Measurements from ENCODE around the gene DDX42. TPM values are rescaled to one million over a fixed set of nuclear protein-coding genes. Genes with fewer than 3 reads are reported as not detected.

DDX42 gene
- total RNA-seq, 1 experiment from 2014 or later: 128 TPM

DNA sequence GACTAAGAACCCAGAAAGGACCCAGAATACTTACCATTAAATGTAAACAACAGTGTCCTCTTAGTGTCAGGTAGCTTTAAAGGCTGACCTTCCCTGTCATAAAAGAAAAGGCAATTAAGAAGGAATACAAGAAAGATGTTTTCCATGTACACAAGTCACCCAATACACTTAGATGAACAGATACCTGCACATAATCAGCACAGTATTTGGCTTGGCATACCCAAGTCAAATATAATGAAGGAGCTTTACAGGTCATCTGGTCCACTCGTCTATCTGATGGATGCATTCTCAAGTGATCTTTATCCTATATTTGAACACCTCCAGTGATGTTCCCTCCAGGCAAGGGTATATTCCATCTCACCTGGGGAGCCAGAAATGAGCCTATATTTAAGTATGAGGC lies 21.3 kb upstream of the DDX42 start:
- DNase-seq (ENCODE audit: low spot score) (no peak), ATAC-seq (no peak)
- CTCF ChIA-PET: interaction anchor here (0.6 kb wide), 1 partner anchor 151 kb away, joined by 4 read pairs; no protein-coding TSS in a partner anchor
- TF ChIP-seq ZNF425 (CRISPR knock-in tag; conservative IDR thresholded peaks at IDR 0.05) (no peak), NR3C1 (CRISPR knock-in tag; conservative IDR thresholded peaks at IDR 0.05; ENCODE audit: low read depth) (no peak), RELA (CRISPR knock-in tag; IDR thresholded peaks at IDR 0.05; ENCODE audit: borderline replicate concordance) (no peak), RORB (CRISPR knock-in tag; IDR thresholded peaks at IDR 0.05) (no peak), ZNF396 (CRISPR knock-in tag; IDR thresholded peaks at IDR 0.05; ENCODE audit: borderline replicate concordance) (no peak), FOXK1 (CRISPR knock-in tag; IDR thresholded peaks at IDR 0.05) (no peak), SP1 (CRISPR knock-in tag; conservative IDR thresholded peaks at IDR 0.05) (no peak), FOXP1 (CRISPR knock-in tag; IDR thresholded peaks at IDR 0.05; ENCODE audit: borderline replicate concordance) (no peak), ETV6 (CRISPR knock-in tag; IDR thresholded peaks at IDR 0.05) (no peak), ZNF671 (CRISPR knock-in tag; IDR thresholded peaks at IDR 0.05) (no peak), MLX (CRISPR knock-in tag; IDR thresholded peaks at IDR 0.05) (no peak)
- TF ChIP-seq, protein P1, sequence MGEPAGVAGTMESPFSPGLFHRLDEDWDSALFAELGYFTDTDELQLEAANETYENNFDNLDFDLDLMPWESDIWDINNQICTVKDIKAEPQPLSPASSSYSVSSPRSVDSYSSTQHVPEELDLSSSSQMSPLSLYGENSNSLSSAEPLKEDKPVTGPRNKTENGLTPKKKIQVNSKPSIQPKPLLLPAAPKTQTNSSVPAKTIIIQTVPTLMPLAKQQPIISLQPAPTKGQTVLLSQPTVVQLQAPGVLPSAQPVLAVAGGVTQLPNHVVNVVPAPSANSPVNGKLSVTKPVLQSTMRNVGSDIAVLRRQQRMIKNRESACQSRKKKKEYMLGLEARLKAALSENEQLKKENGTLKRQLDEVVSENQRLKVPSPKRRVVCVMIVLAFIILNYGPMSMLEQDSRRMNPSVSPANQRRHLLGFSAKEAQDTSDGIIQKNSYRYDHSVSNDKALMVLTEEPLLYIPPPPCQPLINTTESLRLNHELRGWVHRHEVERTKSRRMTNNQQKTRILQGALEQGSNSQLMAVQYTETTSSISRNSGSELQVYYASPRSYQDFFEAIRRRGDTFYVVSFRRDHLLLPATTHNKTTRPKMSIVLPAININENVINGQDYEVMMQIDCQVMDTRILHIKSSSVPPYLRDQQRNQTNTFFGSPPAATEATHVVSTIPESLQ (CRISPR knock-in tag; IDR thresholded peaks at IDR 0.05): no peak
- TF ChIP-seq, protein P2, sequence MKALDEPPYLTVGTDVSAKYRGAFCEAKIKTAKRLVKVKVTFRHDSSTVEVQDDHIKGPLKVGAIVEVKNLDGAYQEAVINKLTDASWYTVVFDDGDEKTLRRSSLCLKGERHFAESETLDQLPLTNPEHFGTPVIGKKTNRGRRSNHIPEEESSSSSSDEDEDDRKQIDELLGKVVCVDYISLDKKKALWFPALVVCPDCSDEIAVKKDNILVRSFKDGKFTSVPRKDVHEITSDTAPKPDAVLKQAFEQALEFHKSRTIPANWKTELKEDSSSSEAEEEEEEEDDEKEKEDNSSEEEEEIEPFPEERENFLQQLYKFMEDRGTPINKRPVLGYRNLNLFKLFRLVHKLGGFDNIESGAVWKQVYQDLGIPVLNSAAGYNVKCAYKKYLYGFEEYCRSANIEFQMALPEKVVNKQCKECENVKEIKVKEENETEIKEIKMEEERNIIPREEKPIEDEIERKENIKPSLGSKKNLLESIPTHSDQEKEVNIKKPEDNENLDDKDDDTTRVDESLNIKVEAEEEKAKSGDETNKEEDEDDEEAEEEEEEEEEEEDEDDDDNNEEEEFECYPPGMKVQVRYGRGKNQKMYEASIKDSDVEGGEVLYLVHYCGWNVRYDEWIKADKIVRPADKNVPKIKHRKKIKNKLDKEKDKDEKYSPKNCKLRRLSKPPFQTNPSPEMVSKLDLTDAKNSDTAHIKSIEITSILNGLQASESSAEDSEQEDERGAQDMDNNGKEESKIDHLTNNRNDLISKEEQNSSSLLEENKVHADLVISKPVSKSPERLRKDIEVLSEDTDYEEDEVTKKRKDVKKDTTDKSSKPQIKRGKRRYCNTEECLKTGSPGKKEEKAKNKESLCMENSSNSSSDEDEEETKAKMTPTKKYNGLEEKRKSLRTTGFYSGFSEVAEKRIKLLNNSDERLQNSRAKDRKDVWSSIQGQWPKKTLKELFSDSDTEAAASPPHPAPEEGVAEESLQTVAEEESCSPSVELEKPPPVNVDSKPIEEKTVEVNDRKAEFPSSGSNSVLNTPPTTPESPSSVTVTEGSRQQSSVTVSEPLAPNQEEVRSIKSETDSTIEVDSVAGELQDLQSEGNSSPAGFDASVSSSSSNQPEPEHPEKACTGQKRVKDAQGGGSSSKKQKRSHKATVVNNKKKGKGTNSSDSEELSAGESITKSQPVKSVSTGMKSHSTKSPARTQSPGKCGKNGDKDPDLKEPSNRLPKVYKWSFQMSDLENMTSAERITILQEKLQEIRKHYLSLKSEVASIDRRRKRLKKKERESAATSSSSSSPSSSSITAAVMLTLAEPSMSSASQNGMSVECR (CRISPR knock-in tag; IDR thresholded peaks at IDR 0.05; ENCODE audit: borderline replicate concordance): no peak
- no peak overlapping the region for H3K27ac Mint-ChIP-seq
- POLR2A ChIA-PET: interaction anchor here (1.0 kb wide), 1 partner anchor 9 kb away, joined by 3 read pairs; no protein-coding TSS in a partner anchor
- H3K4me1 Mint-ChIP-seq: no peaks in the 10 kb centered on the region
- H3K27me3 Mint-ChIP-seq (ENCODE audit: low read depth): no peaks in the 10 kb centered on the region
- H3K4me3 Mint-ChIP-seq: no peak overlapping the region
- peaks cover 51% of the 10 kb centered on the region for H3K36me3 Mint-ChIP-seq
- no peaks in the 10 kb centered on the region for H3K9me3 Mint-ChIP-seq

DNA sequence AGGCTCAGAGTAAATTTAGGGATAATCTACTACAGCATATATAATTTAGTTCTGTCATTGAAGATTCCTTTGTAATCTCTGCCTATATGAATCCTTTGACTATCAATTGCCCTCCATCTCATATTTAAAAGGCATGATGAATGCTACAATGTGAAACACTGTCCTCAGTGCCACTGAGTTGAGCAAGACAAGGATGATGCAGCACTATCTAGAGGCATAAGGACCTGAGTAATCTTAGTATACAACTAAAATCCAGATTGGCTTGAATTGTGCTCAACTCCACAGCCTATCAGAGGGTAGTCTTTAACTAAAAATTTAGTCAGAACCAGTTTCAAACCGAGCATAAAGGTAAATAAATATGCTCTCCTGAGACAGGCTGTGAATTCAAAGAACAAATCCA lies 20.8 kb upstream of the DDX42 start:
- no peak overlapping the region for H3K4me3 Mint-ChIP-seq
- H3K27me3 Mint-ChIP-seq (ENCODE audit: low read depth): no peaks in the 10 kb centered on the region
- TF ChIP-seq NFE2L1 (CRISPR knock-in tag; IDR thresholded peaks at IDR 0.05) (no peak), ZNF232 (CRISPR knock-in tag; IDR thresholded peaks at IDR 0.05) (no peak), GTF2I (CRISPR knock-in tag; conservative IDR thresholded peaks at IDR 0.05) (no peak), ZBTB43 (CRISPR knock-in tag; IDR thresholded peaks at IDR 0.05) (no peak), MLX (CRISPR knock-in tag; IDR thresholded peaks at IDR 0.05) (no peak), TEAD4 (CRISPR knock-in tag; IDR thresholded peaks at IDR 0.05) (no peak), CBFB (CRISPR knock-in tag; IDR thresholded peaks at IDR 0.05; ENCODE audit: low read depth) (no peak), NR3C1 (CRISPR knock-in tag; conservative IDR thresholded peaks at IDR 0.05; ENCODE audit: low read depth) (no peak)
- TF ChIP-seq, protein P2 (CRISPR knock-in tag; IDR thresholded peaks at IDR 0.05; ENCODE audit: borderline replicate concordance): no peak
- H3K4me1 Mint-ChIP-seq: no peaks in the 10 kb centered on the region
- peaks cover 54% of the 10 kb centered on the region for H3K36me3 Mint-ChIP-seq
- ATAC-seq: no peak
- DNase-seq (ENCODE audit: low spot score): no peak
- CTCF ChIA-PET: no interaction called here
- H3K9me3 Mint-ChIP-seq: no peaks in the 10 kb centered on the region
- H3K27ac Mint-ChIP-seq: no peak overlapping the region
- POLR2A ChIA-PET: interaction anchor here (1.0 kb wide), 1 partner anchor 9 kb away, joined by 3 read pairs; no protein-coding TSS in a partner anchor

Measured in WTC11 (cell line).